Measurements from ENCODE around the gene PDS5A.
"Not testable (repeated sequence)": the region's sequence is repeated elsewhere in the genome, so short reads cannot be mapped to it uniquely, and the experiment has no call there.

DNA sequence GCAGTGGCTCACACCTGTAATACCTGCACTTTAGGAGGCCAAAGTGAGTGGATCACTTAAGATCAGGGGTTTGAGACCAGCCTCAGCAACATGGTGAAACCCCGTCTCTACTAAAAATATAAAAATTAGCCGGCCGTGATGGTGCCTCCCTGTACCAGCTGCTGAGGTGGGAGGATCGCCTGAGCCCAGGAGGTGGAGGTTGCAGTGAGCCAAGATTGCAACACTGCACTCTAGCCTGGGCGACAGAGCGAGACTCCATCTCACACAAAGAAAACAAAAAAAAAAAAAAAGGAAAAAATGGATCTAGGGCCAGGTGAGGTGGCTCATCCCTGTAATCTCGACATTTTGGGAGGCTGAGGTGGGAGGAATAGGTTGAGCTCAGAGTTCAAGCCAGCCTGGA lies 46.3 kb upstream of the PDS5A start:
- TF ChIP-seq, protein P1, sequence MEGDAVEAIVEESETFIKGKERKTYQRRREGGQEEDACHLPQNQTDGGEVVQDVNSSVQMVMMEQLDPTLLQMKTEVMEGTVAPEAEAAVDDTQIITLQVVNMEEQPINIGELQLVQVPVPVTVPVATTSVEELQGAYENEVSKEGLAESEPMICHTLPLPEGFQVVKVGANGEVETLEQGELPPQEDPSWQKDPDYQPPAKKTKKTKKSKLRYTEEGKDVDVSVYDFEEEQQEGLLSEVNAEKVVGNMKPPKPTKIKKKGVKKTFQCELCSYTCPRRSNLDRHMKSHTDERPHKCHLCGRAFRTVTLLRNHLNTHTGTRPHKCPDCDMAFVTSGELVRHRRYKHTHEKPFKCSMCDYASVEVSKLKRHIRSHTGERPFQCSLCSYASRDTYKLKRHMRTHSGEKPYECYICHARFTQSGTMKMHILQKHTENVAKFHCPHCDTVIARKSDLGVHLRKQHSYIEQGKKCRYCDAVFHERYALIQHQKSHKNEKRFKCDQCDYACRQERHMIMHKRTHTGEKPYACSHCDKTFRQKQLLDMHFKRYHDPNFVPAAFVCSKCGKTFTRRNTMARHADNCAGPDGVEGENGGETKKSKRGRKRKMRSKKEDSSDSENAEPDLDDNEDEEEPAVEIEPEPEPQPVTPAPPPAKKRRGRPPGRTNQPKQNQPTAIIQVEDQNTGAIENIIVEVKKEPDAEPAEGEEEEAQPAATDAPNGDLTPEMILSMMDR (IDR thresholded peaks at IDR 0.05; ENCODE audit: low read length) = not testable (repeated sequence)
- not testable (repeated sequence) for TF ChIP-seq EZH2 (optimal IDR thresholded peaks at IDR 0.05; ENCODE audit: low read depth, low read length)

All from MM.1S (cell line).